Measurements from ENCODE around the gene SMIM35.

Gene SMIM35

GRCh38 chr11:117995472-117995871 is 91.3 kb downstream of the SMIM35 start:
- no peak overlapping the region for H4K8ac ChIP-seq (ENCODE audit: low read depth, low read length)
- H2AFZ ChIP-seq (ENCODE audit: insufficient read depth, low read length, poor library complexity), result no peak overlapping the region
- no CpG with 5 or more reads among the region's 11 CpGs for WGBS (ENCODE audit: extremely low coverage, insufficient coverage, insufficient read length)
- no peak overlapping the region for H4K12ac ChIP-seq (ENCODE audit: low read depth, low read length)
- no peaks in the 10 kb centered on the region for H3K79me2 ChIP-seq (ENCODE audit: control insufficient read depth, insufficient read depth, low read length, poor library complexity)
- H3K27ac ChIP-seq (ENCODE audit: low read depth, low read length), result no peak overlapping the region
- H3K23ac ChIP-seq (ENCODE audit: low read length), result no peak overlapping the region
- H2BK120ac ChIP-seq (ENCODE audit: insufficient read depth, low read length, poor library complexity), result no peak overlapping the region
- no peak overlapping the region for H2BK5ac ChIP-seq (ENCODE audit: low read depth, low read length, poor library complexity)
- DNase-seq, result no peak
- no peak overlapping the region for H2BK12ac ChIP-seq (ENCODE audit: low read length)
- H3K14ac ChIP-seq (ENCODE audit: low read length), result no peak overlapping the region
- peaks cover 3% of the 10 kb centered on the region for H3K9me3 ChIP-seq (ENCODE audit: insufficient read depth, low read depth, low read length)
- no peak overlapping the region for H3K9ac ChIP-seq (ENCODE audit: low read length)
- no peak overlapping the region for H3K4me2 ChIP-seq (ENCODE audit: low read length)
- no peak overlapping the region for H3K4ac ChIP-seq (ENCODE audit: low read depth, low read length)
- H4K91ac ChIP-seq (ENCODE audit: low read depth, low read length), result no peak overlapping the region
- no peak overlapping the region for H2AK5ac ChIP-seq (ENCODE audit: low read length)
- peaks cover 0 to 2% of the 10 kb centered on the region in 2 experiments for H3K4me1 ChIP-seq (ENCODE audit: control insufficient read depth in 1 of 2, insufficient read depth in 2 of 2, low read length in 2 of 2)
- H3K79me1 ChIP-seq (ENCODE audit: low read length), result no peaks in the 10 kb centered on the region
- no peak overlapping the region for H3K4me3 ChIP-seq (ENCODE audit: low read depth, low read length)
- no peak overlapping the region for H3K18ac ChIP-seq (ENCODE audit: low read length)
- H3K36me3 ChIP-seq (ENCODE audit: control insufficient read depth in 1 of 2, insufficient read depth in 2 of 2, low read length in 2 of 2), result no peaks in the 10 kb centered on the region
- no peaks in the 10 kb centered on the region for H3K27me3 ChIP-seq (ENCODE audit: insufficient read depth, low read length)

GRCh38 chr11:117993988-117994745 is 92.6 kb downstream of the SMIM35 start:
- Histone ChIP-seq H3K36me3 (ENCODE audit: control insufficient read depth in 1 of 2, insufficient read depth in 2 of 2, low read length in 2 of 2) (no peaks in the 10 kb centered on the region), H2AFZ (ENCODE audit: insufficient read depth, low read length, poor library complexity) (no peak overlapping the region), H3K9ac (ENCODE audit: low read length) (no peak overlapping the region), H3K4me2 (ENCODE audit: low read length) (no peak overlapping the region), H2BK120ac (ENCODE audit: insufficient read depth, low read length, poor library complexity) (no peak overlapping the region), H2BK5ac (ENCODE audit: low read depth, low read length, poor library complexity) (no peak overlapping the region), H3K14ac (ENCODE audit: low read length) (no peak overlapping the region), H4K91ac (ENCODE audit: low read depth, low read length) (no peak overlapping the region), H2AK5ac (ENCODE audit: low read length) (no peak overlapping the region), H3K9me3 (ENCODE audit: insufficient read depth, low read depth, low read length) (peaks cover 3% of the 10 kb centered on the region), H4K8ac (ENCODE audit: low read depth, low read length) (no peak overlapping the region), H3K79me1 (ENCODE audit: low read length) (no peaks in the 10 kb centered on the region), H3K4ac (ENCODE audit: low read depth, low read length) (no peak overlapping the region), H3K4me1 (ENCODE audit: control insufficient read depth in 1 of 2, insufficient read depth in 2 of 2, low read length in 2 of 2) (no peaks in the 10 kb centered on the region), H3K79me2 (ENCODE audit: control insufficient read depth, insufficient read depth, low read length, poor library complexity) (no peaks in the 10 kb centered on the region), H3K27ac (ENCODE audit: low read depth, low read length) (no peak overlapping the region), H3K27me3 (ENCODE audit: insufficient read depth, low read length) (no peaks in the 10 kb centered on the region), H3K18ac (ENCODE audit: low read length) (no peak overlapping the region), H3K23ac (ENCODE audit: low read length) (no peak overlapping the region), H2BK12ac (ENCODE audit: low read length) (no peak overlapping the region), H3K4me3 (ENCODE audit: low read depth, low read length) (no peak overlapping the region), H4K12ac (ENCODE audit: low read depth, low read length) (no peak overlapping the region)
- DNase-seq, result no peak
- WGBS (ENCODE audit: extremely low coverage, insufficient coverage, insufficient read length), result no CpG with 5 or more reads among the region's 9 CpGs

- H3K4me1 ChIP-seq (ENCODE audit: control insufficient read depth in 1 of 2, insufficient read depth in 2 of 2, low read length in 2 of 2), result no peaks in the 10 kb centered on the region
- no CpG with 5 or more reads among the region's 2 CpGs for WGBS (ENCODE audit: extremely low coverage, insufficient coverage, insufficient read length)
These were observed 94.1 kb downstream of the SMIM35 start for GRCh38 chr11:117992620-117993019.

GRCh38 chr11:117992136-117992535 is 94.6 kb downstream of the SMIM35 start:
- WGBS (ENCODE audit: extremely low coverage, insufficient coverage, insufficient read length), result no CpG with 5 or more reads among the region's 4 CpGs
- H3K79me1 ChIP-seq (ENCODE audit: low read length), result no peaks in the 10 kb centered on the region
- no peak for DNase-seq
- no peaks in the 10 kb centered on the region for H3K9me3 ChIP-seq (ENCODE audit: insufficient read depth, low read depth, low read length)
- H3K14ac ChIP-seq (ENCODE audit: low read length), result no peak overlapping the region
- H3K27me3 ChIP-seq (ENCODE audit: insufficient read depth, low read length), result peaks cover 1% of the 10 kb centered on the region
- H2BK12ac ChIP-seq (ENCODE audit: low read length), result no peak overlapping the region
- no peak overlapping the region for H4K91ac ChIP-seq (ENCODE audit: low read depth, low read length)
- H2BK5ac ChIP-seq (ENCODE audit: low read depth, low read length, poor library complexity), result no peak overlapping the region
- no peak overlapping the region for H2BK120ac ChIP-seq (ENCODE audit: insufficient read depth, low read length, poor library complexity)
- H4K12ac ChIP-seq (ENCODE audit: low read depth, low read length), result no peak overlapping the region
- H3K9ac ChIP-seq (ENCODE audit: low read length), result no peak overlapping the region
- no peaks in the 10 kb centered on the region for H3K36me3 ChIP-seq (ENCODE audit: control insufficient read depth in 1 of 2, insufficient read depth in 2 of 2, low read length in 2 of 2)
- no peak overlapping the region for H2AFZ ChIP-seq (ENCODE audit: insufficient read depth, low read length, poor library complexity)
- H2AK5ac ChIP-seq (ENCODE audit: low read length), result no peak overlapping the region
- no peak overlapping the region for H4K8ac ChIP-seq (ENCODE audit: low read depth, low read length)
- no peak overlapping the region for H3K4me2 ChIP-seq (ENCODE audit: low read length)
- H3K4ac ChIP-seq (ENCODE audit: low read depth, low read length), result no peak overlapping the region
- no peaks in the 10 kb centered on the region for H3K79me2 ChIP-seq (ENCODE audit: control insufficient read depth, insufficient read depth, low read length, poor library complexity)
- no peak overlapping the region for H3K18ac ChIP-seq (ENCODE audit: low read length)
- H3K27ac ChIP-seq (ENCODE audit: low read depth, low read length), result no peak overlapping the region
- no peaks in the 10 kb centered on the region for H3K4me1 ChIP-seq (ENCODE audit: control insufficient read depth in 1 of 2, insufficient read depth in 2 of 2, low read length in 2 of 2)
- no peak overlapping the region for H3K4me3 ChIP-seq (ENCODE audit: low read depth, low read length)
- H3K23ac ChIP-seq (ENCODE audit: low read length), result no peak overlapping the region

More at GRCh38 chr11:117992620-117993019, 94.1 kb downstream of the SMIM35 start:
- Histone ChIP-seq H3K4me2 (ENCODE audit: low read length) (no peak overlapping the region), H4K91ac (ENCODE audit: low read depth, low read length) (no peak overlapping the region), H4K12ac (ENCODE audit: low read depth, low read length) (no peak overlapping the region), H3K23ac (ENCODE audit: low read length) (no peak overlapping the region), H3K9ac (ENCODE audit: low read length) (no peak overlapping the region), H3K79me1 (ENCODE audit: low read length) (no peaks in the 10 kb centered on the region), H3K36me3 (ENCODE audit: control insufficient read depth in 1 of 2, insufficient read depth in 2 of 2, low read length in 2 of 2) (no peaks in the 10 kb centered on the region), H3K27ac (ENCODE audit: low read depth, low read length) (no peak overlapping the region), H3K4ac (ENCODE audit: low read depth, low read length) (no peak overlapping the region), H2AFZ (ENCODE audit: insufficient read depth, low read length, poor library complexity) (no peak overlapping the region), H2BK5ac (ENCODE audit: low read depth, low read length, poor library complexity) (no peak overlapping the region), H2AK5ac (ENCODE audit: low read length) (no peak overlapping the region), H2BK12ac (ENCODE audit: low read length) (no peak overlapping the region), H4K8ac (ENCODE audit: low read depth, low read length) (no peak overlapping the region), H3K18ac (ENCODE audit: low read length) (no peak overlapping the region), H2BK120ac (ENCODE audit: insufficient read depth, low read length, poor library complexity) (no peak overlapping the region), H3K27me3 (ENCODE audit: insufficient read depth, low read length) (no peaks in the 10 kb centered on the region), H3K9me3 (ENCODE audit: insufficient read depth, low read depth, low read length) (no peaks in the 10 kb centered on the region), H3K4me3 (ENCODE audit: low read depth, low read length) (no peak overlapping the region), H3K79me2 (ENCODE audit: control insufficient read depth, insufficient read depth, low read length, poor library complexity) (no peaks in the 10 kb centered on the region), H3K14ac (ENCODE audit: low read length) (no peak overlapping the region)
- no peak for DNase-seq
